Right lobe of liver (tissue), 6 donors: ENCODE data around the gene ZNG1B. TPM values are rescaled to one million over a fixed set of nuclear protein-coding genes. Genes with fewer than 3 reads are reported as not detected.
A peak's percentile ranks its signal among the peaks of the same experiment; 100 is the strongest.
"Not testable (repeated sequence)": the region's sequence is repeated elsewhere in the genome, so short reads cannot be mapped to it uniquely, and the experiment has no call there.

Source experiments
- ATAC-seq, 4 donors: fragments of 200-7000 bp; cut with Tn5 transposase; one replicate each; pipeline ENCODE4 v1.9.1; 2020; ENCODE audit warnings: mild to moderate bottlenecking in 4 of 4, moderate library complexity in 4 of 4
- DNase-seq, 3 donors: peaks; one replicate each; pipeline ENCODE4 v3.0.0-alpha.2; 2020
- H3K27ac ChIP-seq, 3 donors: fragments of 200-600 bp; one replicate each; pipeline ENCODE4 v1.8.0; 2022
- H3K27me3 ChIP-seq, 2 donors: fragments of 200-600 bp; one replicate each; pipeline ENCODE4 v1.8.0; 2022
- H3K36me3 ChIP-seq, 4 donors: fragments of 200-600 bp; sonication (generic) in 1 of 4; one replicate each; pipeline versions ENCODE4 v1.5.1 to v1.8.0; 2017 to 2022; ENCODE audit warnings: control low read depth in 1 of 4
- H3K4me1 ChIP-seq, 4 donors: fragments of 200-600 bp; sonication (generic) in 1 of 4; one replicate each; pipeline versions ENCODE4 v1.5.1 to v1.8.0; 2017 to 2022; ENCODE audit warnings: control low read depth in 1 of 4
- H3K4me3 ChIP-seq, 3 donors: fragments of 200-600 bp; one replicate each; pipeline ENCODE4 v1.8.0; 2022
- H3K9me3 ChIP-seq, 4 donors: fragments of 200-600 bp; sonication (generic) in 1 of 4; one replicate each; pipeline versions ENCODE4 v1.5.1 to v1.8.0; 2017 to 2022; ENCODE audit warnings: control low read depth in 1 of 4
- CTCF ChIP-seq, 4 donors: fragments of 200-600 bp in 3 of 4; fragments of 450-650 bp in 1 of 4; IDR thresholded peaks; one replicate each; pipeline versions ENCODE4 v1.5.1 to v1.8.0; 2016 to 2022; ENCODE audit warnings: antibody characterized with exemption in 4 of 4, mild to moderate bottlenecking in 2 of 4
- WGBS: methylation state at CpG from one replicate; pipeline ENCODE4 v1.1.6; 2018; ENCODE audit warnings: low coverage, low lambda C conversion rate; ENCODE audit not compliant: insufficient coverage; ENCODE audit errors: missing lambda C conversion rate; 5-methylcytosine and 5-hydroxymethylcytosine counted together
- intact Hi-C, 2 donors: fragments of 100-400 bp; cut with DNase I; formaldehyde crosslinking; loops; one replicate each; pipeline versions ENCODE4 v1.11.2 to v1.14.1; 2022
- total RNA-seq, 6 experiments: library from RNA; depleted of rRNA in 2 of 6; stranded (reverse); fragments of >200 nt in 2 of 6; fragmentation: NEBNext Ultra II Directional in 3 of 6; extraction: Animal tissue kit (Norgen Biotek cat#: 25700) in 3 of 6; gene quantifications; one replicate each; pipeline versions ENCODE4 v1.1.0 to v1.2.4, GENCODE V29; 2016 to 2023
- donor health status: DM: no; HTN: yes; CAD: no.
- donor health status: DM: no; HTN: no; CAD: no.
- donor health status: DM: no; HTN: no; CAD: no.
- donor health status: DM: no; HTN: yes; CAD: no.
- donor health status: DM: no; HTN: yes; CAD: no.

ZNG1B gene
- total RNA-seq, 6 experiments from 2014 or later, result 10.8 to 16.4 (median 13.3) TPM

GRCh38 chr2:113515995-113516394 lies 78.5 kb downstream of the ZNG1B start:
- H3K4me1 ChIP-seq, H3K27me3 ChIP-seq, H3K9me3 ChIP-seq, H3K4me3 ChIP-seq, ATAC-seq, DNase-seq, intact Hi-C loops, H3K36me3 ChIP-seq, H3K27ac ChIP-seq: not testable (repeated sequence)
- WGBS, result 80% methylated on average over 1 of the region's 3 CpGs

- 67% methylated on average over 1 of the region's 2 CpGs for WGBS
- H3K9me3 ChIP-seq, intact Hi-C loops, H3K36me3 ChIP-seq, DNase-seq, H3K27ac ChIP-seq, H3K4me3 ChIP-seq, ATAC-seq, H3K4me1 ChIP-seq, H3K27me3 ChIP-seq: not testable (repeated sequence)
Observed at GRCh38 chr2:113517025-113517424, 79.5 kb downstream of the ZNG1B start.

- WGBS, result 81% methylated on average over 4 of the region's 6 CpGs
- H3K4me1 ChIP-seq, H3K9me3 ChIP-seq, DNase-seq, H3K4me3 ChIP-seq, H3K36me3 ChIP-seq, intact Hi-C loops, H3K27ac ChIP-seq, H3K27me3 ChIP-seq: not testable (repeated sequence)
- peak in 1 of 4 donors; percentile 25 for ATAC-seq
Observed at GRCh38 chr2:113520837-113521236, 83.3 kb downstream of the ZNG1B start.

- WGBS, result 50% methylated on average over 4 of the region's 5 CpGs
- H3K4me3 ChIP-seq, DNase-seq, H3K4me1 ChIP-seq, H3K27ac ChIP-seq, H3K27me3 ChIP-seq, intact Hi-C loops, ATAC-seq, H3K9me3 ChIP-seq, H3K36me3 ChIP-seq: not testable (repeated sequence)
Observed at GRCh38 chr2:113521492-113521891, 84.0 kb downstream of the ZNG1B start.

- H3K27me3 ChIP-seq, H3K4me1 ChIP-seq, H3K27ac ChIP-seq, H3K9me3 ChIP-seq, intact Hi-C loops, DNase-seq, H3K36me3 ChIP-seq, ATAC-seq, H3K4me3 ChIP-seq: not testable (repeated sequence)
- WGBS, result 29% methylated on average over 1 of the region's 1 CpG
Observed at GRCh38 chr2:113524986-113525385, 87.5 kb downstream of the ZNG1B start.

GRCh38 chr2:113527350-113528045 lies 90.0 kb downstream of the ZNG1B start:
- H3K36me3 ChIP-seq, intact Hi-C loops, DNase-seq, H3K27ac ChIP-seq, H3K4me1 ChIP-seq, H3K9me3 ChIP-seq, H3K4me3 ChIP-seq, H3K27me3 ChIP-seq: not testable (repeated sequence)
- 6% methylated on average over 6 of the region's 12 CpGs for WGBS
- ATAC-seq, result peak; percentile 97 to 100 (median 99)
- peak in 2 of 4 donors; percentile 5 for TF ChIP-seq CTCF (IDR thresholded peaks at IDR 0.05)

- intact Hi-C loops, H3K36me3 ChIP-seq, H3K9me3 ChIP-seq, H3K4me1 ChIP-seq, H3K4me3 ChIP-seq, ATAC-seq, DNase-seq, H3K27ac ChIP-seq, H3K27me3 ChIP-seq: not testable (repeated sequence)
- 39% methylated on average over 5 of the region's 5 CpGs for WGBS
Observed at GRCh38 chr2:113528126-113528525, 90.6 kb downstream of the ZNG1B start.

- H3K9me3 ChIP-seq, H3K4me3 ChIP-seq, H3K27ac ChIP-seq, H3K4me1 ChIP-seq, H3K27me3 ChIP-seq, DNase-seq, intact Hi-C loops, ATAC-seq, H3K36me3 ChIP-seq: not testable (repeated sequence)
- WGBS, result no CpG with 5 or more reads among the region's 3 CpGs
Observed at GRCh38 chr2:113528904-113529303, 91.4 kb downstream of the ZNG1B start.

GRCh38 chr2:113532991-113533390 lies 95.5 kb downstream of the ZNG1B start:
- intact Hi-C loops, DNase-seq, H3K36me3 ChIP-seq, H3K4me1 ChIP-seq, ATAC-seq, H3K4me3 ChIP-seq, H3K27me3 ChIP-seq, H3K27ac ChIP-seq, H3K9me3 ChIP-seq: not testable (repeated sequence)
- WGBS, result no CpG with 5 or more reads among the region's 4 CpGs

GRCh38 chr2:113536573-113536972 lies 99.1 kb downstream of the ZNG1B start:
- 90% methylated on average over 3 of the region's 6 CpGs for WGBS
- intact Hi-C loops, H3K27me3 ChIP-seq, H3K4me3 ChIP-seq, ATAC-seq, H3K4me1 ChIP-seq, DNase-seq, H3K9me3 ChIP-seq, H3K27ac ChIP-seq, H3K36me3 ChIP-seq: not testable (repeated sequence)

- H3K27me3 ChIP-seq, DNase-seq: not testable (repeated sequence)
Observed at GRCh38 chr2:113540834-113541203, 103.3 kb downstream of the ZNG1B start.

More at GRCh38 chr2:113540834-113541203, 103.3 kb downstream of the ZNG1B start:
- H3K9me3 ChIP-seq, H3K36me3 ChIP-seq, intact Hi-C loops, H3K4me3 ChIP-seq, H3K27ac ChIP-seq, H3K4me1 ChIP-seq: not testable (repeated sequence)
- 11% methylated on average over 4 of the region's 5 CpGs for WGBS
- peak in 3 of 4 donors; percentile 17 to 26 (median 20) for ATAC-seq
